ENCODE data around the gene KAT6B.

KAT6B gene

DNA sequence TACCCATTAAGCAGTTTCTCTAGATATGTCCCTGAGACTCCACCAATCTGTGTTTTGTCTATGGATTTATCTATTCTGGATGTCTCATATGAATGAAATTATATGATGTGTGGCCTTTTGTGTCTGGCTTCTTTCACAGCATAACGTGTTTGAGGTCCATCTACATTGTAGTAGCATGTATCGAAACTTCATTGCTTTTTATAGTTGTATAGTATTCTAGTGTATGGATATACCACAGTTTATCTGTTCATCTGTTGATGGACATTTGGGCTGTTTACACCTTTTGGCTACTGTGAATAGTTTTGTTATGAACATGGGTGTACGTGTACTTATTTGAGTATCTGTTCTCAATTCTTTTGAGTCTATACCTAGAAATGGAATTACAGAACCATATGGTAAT lies 9.6 kb downstream of the KAT6B start:
- Mint-ChIP-seq H3K9me3 (no peaks in the 10 kb centered on the region), H3K4me3 (no peak overlapping the region), H3K27ac (no peak overlapping the region), H3K27me3 (no peaks in the 10 kb centered on the region), H3K4me1 (peaks cover 52% of the 10 kb centered on the region)
- DNase-seq (no peak), ATAC-seq (no peak)

DNA sequence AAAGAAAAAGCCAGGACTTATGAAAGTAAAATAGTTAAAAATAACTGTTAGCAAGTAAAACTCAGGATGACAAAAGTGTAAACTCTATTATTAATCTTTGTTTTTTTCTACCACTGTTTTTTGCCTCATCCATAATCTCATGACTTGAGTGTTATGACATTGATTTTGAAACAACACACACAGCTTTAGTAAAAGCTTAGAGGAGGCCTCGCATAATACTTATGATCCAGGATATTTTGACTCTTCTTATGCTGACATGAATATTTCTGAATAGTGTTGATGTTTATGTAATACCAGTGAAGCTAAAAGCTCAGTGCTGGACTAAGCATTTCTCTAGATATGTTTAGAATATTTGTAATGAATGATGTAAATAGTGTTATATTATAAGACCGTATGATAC lies 10.5 kb downstream of the KAT6B start:
- Mint-ChIP-seq H3K27me3 (no peaks in the 10 kb centered on the region), H3K4me1 (peaks cover 50% of the 10 kb centered on the region), H3K27ac (no peak overlapping the region), H3K4me3 (no peak overlapping the region), H3K9me3 (no peaks in the 10 kb centered on the region)
- DNase-seq, result no peak
- ATAC-seq, result no peak

DNA sequence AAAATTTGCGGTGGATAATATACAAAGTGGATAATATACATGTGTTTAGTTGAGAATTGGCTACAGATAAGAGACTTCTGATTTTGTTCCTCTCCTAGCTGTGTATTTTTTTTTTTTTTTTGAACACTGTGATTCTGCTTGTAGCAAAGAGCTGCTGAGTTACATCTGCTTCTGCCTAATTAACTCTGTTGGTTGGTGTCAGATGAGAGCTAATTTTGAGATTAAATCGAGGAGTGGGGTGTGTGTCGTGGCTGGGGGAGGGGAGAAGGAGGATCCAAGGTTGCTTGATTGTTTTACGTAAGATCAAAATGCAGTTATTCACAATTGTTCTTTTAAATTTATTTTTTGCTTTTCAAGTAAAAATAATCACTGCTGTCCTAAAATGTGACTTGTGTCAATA lies 11.3 kb downstream of the KAT6B start:
- peaks cover 49% of the 10 kb centered on the region for H3K4me1 Mint-ChIP-seq
- DNase-seq (no peak), ATAC-seq (no peak)
- H3K9me3 Mint-ChIP-seq, result no peaks in the 10 kb centered on the region
- no peak overlapping the region for H3K27ac Mint-ChIP-seq
- H3K27me3 Mint-ChIP-seq, result no peaks in the 10 kb centered on the region
- no peak overlapping the region for H3K4me3 Mint-ChIP-seq

GRCh38 chr10:74839708-74840107 lies 13.3 kb downstream of the KAT6B start:
- Mint-ChIP-seq H3K27ac (no peak overlapping the region), H3K4me1 (peaks cover 40% of the 10 kb centered on the region)

GRCh38 chr10:74841265-74841973 lies 15.0 kb downstream of the KAT6B start:
- DNase-seq, result no peak

More at GRCh38 chr10:74839708-74840107, 13.3 kb downstream of the KAT6B start:
- ATAC-seq, result no peak
- no peaks in the 10 kb centered on the region for H3K27me3 Mint-ChIP-seq
- no peak overlapping the region for H3K4me3 Mint-ChIP-seq
- peaks cover 0 to 1% of the 10 kb centered on the region in 2 donors for H3K9me3 Mint-ChIP-seq
- DNase-seq, result no peak

GRCh38 chr10:74842301-74842954 lies 16.0 kb downstream of the KAT6B start:
- DNase-seq (no peak), ATAC-seq (no peak)
- H3K27me3 Mint-ChIP-seq, result no peaks in the 10 kb centered on the region
- no peak overlapping the region for H3K4me3 Mint-ChIP-seq
- H3K4me1 Mint-ChIP-seq, result peaks cover 30% of the 10 kb centered on the region
- H3K9me3 Mint-ChIP-seq, result peaks cover 0 to 7% of the 10 kb centered on the region in 2 donors
- no peak overlapping the region for H3K27ac Mint-ChIP-seq

More at GRCh38 chr10:74841265-74841973, 15.0 kb downstream of the KAT6B start:
- H3K9me3 Mint-ChIP-seq, result peaks cover 0 to 7% of the 10 kb centered on the region in 2 donors
- no peaks in the 10 kb centered on the region for H3K27me3 Mint-ChIP-seq
- ATAC-seq, result no peak
- no peak overlapping the region for H3K4me3 Mint-ChIP-seq
- H3K27ac Mint-ChIP-seq, result peak overlapping the region in 1 of 2 donors; percentile 57
- peaks cover 34% of the 10 kb centered on the region for H3K4me1 Mint-ChIP-seq

DNA sequence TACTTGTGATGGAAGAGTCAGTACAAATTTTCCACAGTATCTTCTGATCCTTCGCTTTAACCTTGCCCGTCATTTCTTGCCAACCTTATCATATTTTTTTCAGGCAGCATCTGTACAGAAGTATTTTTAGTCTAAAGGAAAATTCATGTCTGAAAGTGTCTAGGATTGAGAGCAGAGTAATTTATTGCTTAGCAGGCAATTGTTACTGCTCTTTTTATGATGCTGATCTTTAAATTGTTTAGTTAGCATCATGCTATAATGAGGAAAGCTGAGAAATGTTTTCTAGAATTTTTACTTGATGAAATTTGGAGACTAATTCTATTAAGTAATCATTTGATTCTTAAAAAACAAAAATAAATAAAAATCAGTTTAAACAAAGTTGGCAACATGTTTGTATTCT lies 20.6 kb downstream of the KAT6B start:
- peaks cover 11% of the 10 kb centered on the region for H3K4me1 Mint-ChIP-seq
- H3K9me3 Mint-ChIP-seq, result peaks cover 0 to 7% of the 10 kb centered on the region in 2 donors
- DNase-seq, result no peak
- H3K4me3 Mint-ChIP-seq, result no peak overlapping the region
- no peak for ATAC-seq
- no peak overlapping the region for H3K27ac Mint-ChIP-seq
- no peaks in the 10 kb centered on the region for H3K27me3 Mint-ChIP-seq

DNA sequence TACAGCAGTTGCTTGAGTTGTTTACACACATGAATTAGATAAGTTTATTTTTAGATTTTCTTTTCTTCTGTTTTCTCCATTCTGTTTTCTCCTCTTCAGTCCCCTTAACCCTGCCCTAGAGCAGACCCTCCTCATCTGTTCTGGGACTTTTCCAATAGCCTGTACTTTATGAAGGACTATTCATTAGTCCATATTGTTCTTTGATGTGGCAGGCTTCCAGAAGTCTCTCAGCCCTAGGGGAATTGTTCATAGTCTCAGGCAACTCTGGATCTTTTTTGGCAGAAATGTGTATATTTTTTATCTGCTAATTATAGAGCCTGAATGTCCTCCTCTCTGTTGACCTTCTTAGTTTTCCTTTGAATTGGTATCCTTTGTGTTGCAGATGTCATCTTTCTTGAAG lies 25.4 kb downstream of the KAT6B start:
- peaks cover 37% of the 10 kb centered on the region for H3K4me1 Mint-ChIP-seq
- no peaks in the 10 kb centered on the region for H3K9me3 Mint-ChIP-seq
- ATAC-seq (no peak), DNase-seq (no peak)
- H3K4me3 Mint-ChIP-seq, result no peak overlapping the region
- H3K27me3 Mint-ChIP-seq, result no peaks in the 10 kb centered on the region
- H3K27ac Mint-ChIP-seq, result peak overlapping the region in 1 of 2 donors; percentile 14

DNA sequence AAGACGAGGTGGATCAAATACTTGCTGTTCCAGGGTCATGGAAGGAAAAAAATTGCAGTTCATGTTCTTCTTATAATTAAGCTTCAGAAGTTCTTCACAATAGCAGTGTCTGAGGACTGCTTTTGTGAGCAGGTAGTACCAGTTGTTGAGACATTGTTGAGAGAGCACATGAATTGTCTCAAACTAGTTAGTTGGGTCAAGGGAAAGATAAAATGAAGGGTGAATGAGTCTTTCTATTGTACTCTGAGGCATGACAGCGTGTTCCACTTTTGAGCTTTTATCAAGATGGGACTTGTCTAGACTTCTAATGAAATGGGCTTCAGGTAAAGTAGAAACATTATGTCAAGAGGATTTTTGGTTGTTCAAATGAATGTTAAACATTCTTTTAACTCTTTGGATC lies 26.0 kb downstream of the KAT6B start:
- Mint-ChIP-seq H3K4me1 (peaks cover 41% of the 10 kb centered on the region), H3K4me3 (no peak overlapping the region), H3K27me3 (no peaks in the 10 kb centered on the region)

GRCh38 chr10:74854610-74855009 lies 28.2 kb downstream of the KAT6B start:
- Mint-ChIP-seq H3K9me3 (no peaks in the 10 kb centered on the region), H3K4me1 (peaks cover 43% of the 10 kb centered on the region), H3K27me3 (no peaks in the 10 kb centered on the region)

More for the DNA sequence above, 26.0 kb downstream of the KAT6B start:
- Mint-ChIP-seq H3K9me3 (no peaks in the 10 kb centered on the region), H3K27ac (no peak overlapping the region)
- DNase-seq, result no peak
- ATAC-seq, result no peak

DNA sequence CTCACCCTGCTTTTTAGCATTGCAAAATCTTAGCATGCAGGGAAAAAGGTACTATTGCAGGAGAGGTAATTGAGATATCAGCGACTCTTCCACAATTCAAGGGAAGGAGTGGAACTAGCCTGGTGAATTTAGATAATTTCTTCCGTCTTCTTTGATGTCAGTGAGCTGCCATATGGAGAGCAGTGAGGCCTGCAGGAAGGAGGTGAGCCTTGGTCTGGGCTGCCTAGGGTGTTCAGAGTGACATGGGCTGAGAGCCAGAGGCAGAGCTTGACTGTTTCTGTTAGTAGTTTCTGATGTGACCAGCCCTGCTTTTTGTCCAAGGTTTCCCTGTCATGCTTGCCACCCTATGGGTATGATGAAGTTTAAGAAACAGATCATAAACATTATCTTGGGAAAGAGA lies 28.6 kb downstream of the KAT6B start:
- Mint-ChIP-seq H3K27me3 (no peaks in the 10 kb centered on the region), H3K9me3 (no peaks in the 10 kb centered on the region), H3K4me1 (peaks cover 43% of the 10 kb centered on the region), H3K27ac (peak overlapping the region; percentile 43 to 88), H3K4me3 (peak overlapping the region; percentile 52 to 66)
- ATAC-seq (peak; percentile 52), DNase-seq (peak in 1 of 2 donors; percentile 21)

More at GRCh38 chr10:74854610-74855009, 28.2 kb downstream of the KAT6B start:
- no peak for ATAC-seq
- H3K4me3 Mint-ChIP-seq, result peak overlapping the region; percentile 52 to 66
- H3K27ac Mint-ChIP-seq, result peak overlapping the region; percentile 43 to 88
- DNase-seq, result no peak

DNA sequence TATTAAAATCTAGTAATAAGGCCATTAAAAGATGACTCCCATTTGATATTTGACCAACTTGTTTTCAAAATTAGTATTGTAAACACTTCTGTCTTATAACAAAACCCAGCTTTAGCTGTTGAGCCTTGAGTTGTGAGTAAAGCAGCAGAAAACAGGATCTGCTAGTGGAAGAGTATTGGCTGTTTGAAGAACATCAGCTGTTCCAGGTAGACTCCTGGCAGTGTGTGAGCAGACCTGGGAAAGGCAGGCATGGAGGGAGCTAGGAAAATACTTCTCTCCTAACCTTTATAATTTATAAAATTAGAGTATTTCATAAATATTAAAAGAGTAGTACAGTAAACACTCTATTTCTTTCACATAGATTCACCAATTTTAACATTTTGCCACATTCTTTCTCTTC lies 29.0 kb downstream of the KAT6B start:
- Mint-ChIP-seq H3K4me1 (peaks cover 43% of the 10 kb centered on the region), H3K27me3 (no peaks in the 10 kb centered on the region), H3K27ac (peak overlapping the region; percentile 43 to 88), H3K9me3 (no peaks in the 10 kb centered on the region), H3K4me3 (peak overlapping the region in 1 of 2 donors; percentile 66)
- DNase-seq (no peak), ATAC-seq (no peak)

GRCh38 chr10:74856940-74857339 lies 30.5 kb downstream of the KAT6B start:
- DNase-seq (no peak), ATAC-seq (no peak)
- H3K9me3 Mint-ChIP-seq, result no peaks in the 10 kb centered on the region
- no peaks in the 10 kb centered on the region for H3K27me3 Mint-ChIP-seq
- H3K27ac Mint-ChIP-seq, result no peak overlapping the region
- no peak overlapping the region for H3K4me3 Mint-ChIP-seq
- peaks cover 39% of the 10 kb centered on the region for H3K4me1 Mint-ChIP-seq

DNA sequence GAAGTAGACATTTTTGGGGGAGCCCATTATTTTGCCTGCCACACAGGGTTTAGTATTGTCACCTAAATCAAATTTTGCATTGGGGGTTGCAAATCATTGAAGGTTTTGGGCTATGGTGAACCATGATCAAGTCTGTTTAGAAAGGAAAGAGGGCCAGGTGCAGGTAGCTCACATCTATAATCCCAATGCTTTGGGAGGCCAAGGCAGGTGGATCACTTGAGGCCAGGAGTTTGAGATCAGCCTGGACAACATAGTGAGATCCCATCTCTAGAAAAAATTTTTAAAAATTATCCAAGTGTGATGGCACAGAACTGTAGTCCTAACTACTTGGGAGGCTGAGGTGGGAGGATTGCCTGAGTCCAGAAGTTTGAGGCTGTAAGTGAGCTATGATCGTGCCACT lies 31.2 kb downstream of the KAT6B start:
- DNase-seq (no peak), ATAC-seq (no peak)
- H3K4me1 Mint-ChIP-seq, result peaks cover 35% of the 10 kb centered on the region
- no peak overlapping the region for H3K4me3 Mint-ChIP-seq
- no peaks in the 10 kb centered on the region for H3K9me3 Mint-ChIP-seq
- H3K27me3 Mint-ChIP-seq, result no peaks in the 10 kb centered on the region
- no peak overlapping the region for H3K27ac Mint-ChIP-seq

GRCh38 chr10:74859546-74859945 lies 33.1 kb downstream of the KAT6B start:
- ATAC-seq, result no peak
- no peaks in the 10 kb centered on the region for H3K9me3 Mint-ChIP-seq
- H3K4me3 Mint-ChIP-seq, result no peak overlapping the region
- no peak overlapping the region for H3K27ac Mint-ChIP-seq
- H3K4me1 Mint-ChIP-seq, result peaks cover 32% of the 10 kb centered on the region
- no peaks in the 10 kb centered on the region for H3K27me3 Mint-ChIP-seq
- DNase-seq, result no peak

- H3K4me3 Mint-ChIP-seq, result no peak overlapping the region
- H3K9me3 Mint-ChIP-seq, result no peaks in the 10 kb centered on the region
- ATAC-seq (no peak), DNase-seq (no peak)
- peaks cover 24% of the 10 kb centered on the region for H3K4me1 Mint-ChIP-seq
- no peak overlapping the region for H3K27ac Mint-ChIP-seq
- H3K27me3 Mint-ChIP-seq, result no peaks in the 10 kb centered on the region
Observed at GRCh38 chr10:74862625-74863024, 36.2 kb downstream of the KAT6B start.

All from stimulated activated naive CD8-positive, alpha-beta T cell treated with anti-CD3 and anti-CD28 coated beads, Interleukin-15, amount 100 ng/mL, for 72 hours (primary cell).